Measurements from ENCODE around the gene ZNF829.

The ZNF829 gene

GRCh38 chr19:36915992-36916830, at the start of gene ZNF829, which contains the start of gene ZNF568:
Gene ZNF829, minus strand, starts transcription at chr19:36916291. Its CDS starts 1,124 bp downstream, at chr19:36915167.
Gene ZNF568, plus strand, starts transcription at chr19:36916332. Its CDS starts 6,439 bp downstream, at chr19:36922771.
- DNase-seq, result peak; percentile 72

- DNase-seq, result peak; percentile 89
These were observed 47.2 kb upstream of the ZNF829 start for GRCh38 chr19:36963280-36963679.

- no peak for DNase-seq
These were observed 46.3 kb upstream of the ZNF829 start for GRCh38 chr19:36962346-36962745.

- DNase-seq, result no peak
These were observed 34.4 kb upstream of the ZNF829 start for GRCh38 chr19:36950335-36951119.

GRCh38 chr19:36939153-36939552, 23.1 kb upstream of the ZNF829 start:
- DNase-seq, result no peak

- DNase-seq, result no peak
These were observed 15.6 kb upstream of the ZNF829 start for GRCh38 chr19:36931684-36932083.

GRCh38 chr19:36918090-36918489, 2.0 kb upstream of the ZNF829 start:
- no peak for DNase-seq

- DNase-seq, result no peak
These were observed 900 bp upstream of the ZNF829 start for GRCh38 chr19:36916991-36917390.

- no peak for DNase-seq
These were observed 17.7 kb downstream of the ZNF829 start for GRCh38 chr19:36898422-36898821.

GRCh38 chr19:36894849-36895383, 21.2 kb downstream of the ZNF829 start:
- no peak for DNase-seq

GRCh38 chr19:36891768-36892357, 24.2 kb downstream of the ZNF829 start:
- no peak for DNase-seq

- DNase-seq, result no peak
These were observed 38.8 kb downstream of the ZNF829 start for GRCh38 chr19:36876993-36877938.

GRCh38 chr19:36851898-36852297, 64.2 kb downstream of the ZNF829 start:
- DNase-seq, result no peak

- peak; percentile 59 for DNase-seq
These were observed 65.3 kb downstream of the ZNF829 start, which contains the start of gene ZNF345 for GRCh38 chr19:36850559-36851442. Gene ZNF345, plus strand, starts transcription at chr19:36850876. Its CDS starts 25,955 bp downstream, at chr19:36876831.

GRCh38 chr19:36849701-36850558, 66.2 kb downstream of the ZNF829 start:
- peak; percentile 78 for DNase-seq

GRCh38 chr19:36847968-36848367, 68.1 kb downstream of the ZNF829 start:
- no peak for DNase-seq

GRCh38 chr19:36838784-36839324, 77.2 kb downstream of the ZNF829 start:
- no peak for DNase-seq
